Neural cell (in vitro differentiated cells): Measurements from ENCODE around the gene LRRC8E. TPM values are rescaled to one million over a fixed set of nuclear protein-coding genes. Genes with fewer than 3 reads are reported as not detected.

Experiments used
- H2AFZ ChIP-seq: fragments of 200-600, 300-800 bp; sonication (generic), shearing (Covaris generic); 2 replicates; pipeline ENCODE4 v1.6.0; 2014; ENCODE audit warnings: low read depth, mild to moderate bottlenecking, antibody characterized with exemption, low read length, moderate library complexity
- H3F3A ChIP-seq: fragments of 200-600 bp; shearing (Covaris generic); 2 replicates; pipeline ENCODE4 v1.6.1; 2016; ENCODE audit warnings: mild to moderate bottlenecking, moderate library complexity, mixed read lengths, antibody characterized with exemption, low read length; ENCODE audit not compliant: insufficient read depth, poor library complexity, severe bottlenecking
- H3K27ac ChIP-seq: fragments of 200-600, 300-800 bp; sonication (generic), shearing (Covaris generic); 2 replicates; pipeline ENCODE4 v1.5.1; 2014; ENCODE audit warnings: mild to moderate bottlenecking, low read length, moderate library complexity
- H3K27me3 ChIP-seq: fragments of 300-800, 200-600 bp; sonication (generic), shearing (Covaris generic); 2 replicates; pipeline ENCODE4 v1.6.0; 2014; ENCODE audit warnings: mild to moderate bottlenecking, low read depth, low read length, moderate library complexity; ENCODE audit not compliant: insufficient read depth
- H3K36me3 ChIP-seq: fragments of 300-800, 200-600 bp; sonication (generic), shearing (Covaris generic); 2 replicates; pipeline ENCODE4 v1.5.1; 2014; ENCODE audit warnings: mild to moderate bottlenecking, antibody characterized with exemption, low read length, moderate library complexity; ENCODE audit not compliant: insufficient read depth
- H3K4me2 ChIP-seq: fragments of 300-800, 200-600 bp; sonication (generic), shearing (Covaris generic); 2 replicates; pipeline ENCODE4 v1.6.0; 2014; ENCODE audit warnings: mild to moderate bottlenecking, low read length
- H3K4me3 ChIP-seq: fragments of 300-800, 200-600 bp; sonication (generic), shearing (Covaris generic); 2 replicates; pipeline ENCODE4 v1.5.1; 2014; ENCODE audit warnings: mild to moderate bottlenecking, low read length, moderate library complexity
- H3K79me2 ChIP-seq: fragments of 200-600 bp; shearing (Covaris generic); replicated peaks from 2 replicates; pipeline ENCODE4 v1.6.0; 2014; ENCODE audit warnings: mild to moderate bottlenecking, low read length, moderate library complexity; ENCODE audit not compliant: insufficient read depth
- H3K9ac ChIP-seq: fragments of 300-800, 200-600 bp; sonication (generic), shearing (Covaris generic); 2 replicates; pipeline ENCODE4 v1.6.1; 2016; ENCODE audit warnings: mild to moderate bottlenecking, low read length, mixed read lengths
- H3K9me2 ChIP-seq: fragments of 200-600 bp; shearing (Covaris generic); 2 replicates; pipeline ENCODE4 v1.6.1; 2016; ENCODE audit warnings: mild to moderate bottlenecking, low read length, mixed read lengths; ENCODE audit not compliant: insufficient read depth
- H3K9me3 ChIP-seq: fragments of 200-600, 300-800 bp; sonication (generic), shearing (Covaris generic); 2 replicates; pipeline ENCODE4 v1.6.1; 2016; ENCODE audit warnings: mild to moderate bottlenecking, mixed run types, low read length, moderate library complexity, mixed read lengths
- H4K20me1 ChIP-seq: fragments of 200-600 bp; shearing (Covaris generic); 2 replicates; pipeline ENCODE4 v1.6.1; 2016; ENCODE audit warnings: mild to moderate bottlenecking, mixed run types; ENCODE audit not compliant: insufficient read depth
- CTCF ChIP-seq: fragments of 450-650 bp; IDR thresholded peaks from 2 replicates; pipeline ENCODE4 v1.5.1; 2014; ENCODE audit warnings: antibody characterized with exemption, mild to moderate bottlenecking, moderate library complexity; ENCODE audit not compliant: poor library complexity, severe bottlenecking
- EP300 ChIP-seq: fragments of 450-650 bp; conservative IDR thresholded peaks from 2 replicates; pipeline ENCODE4 v1.6.1; 2014; ENCODE audit warnings: antibody characterized with exemption, mild to moderate bottlenecking, moderate library complexity; ENCODE audit not compliant: poor library complexity, severe bottlenecking
- EZH2 ChIP-seq: fragments of 200-600, 300-800 bp; shearing (Covaris generic), sonication (generic); IDR thresholded peaks from 2 replicates; pipeline ENCODE4 v1.6.1; 2014; ENCODE audit warnings: antibody characterized with exemption, low read length, borderline replicate concordance, mild to moderate bottlenecking; ENCODE audit not compliant: insufficient read depth, poor library complexity, severe bottlenecking
- MXI1 ChIP-seq: fragments of 450-650 bp; conservative IDR thresholded peaks from 2 replicates; pipeline ENCODE4 v1.6.1; 2014; ENCODE audit warnings: antibody characterized with exemption, mild to moderate bottlenecking; ENCODE audit not compliant: poor library complexity, severe bottlenecking
- POLR2AphosphoS5 ChIP-seq: IDR thresholded peaks from 2 replicates; pipeline ENCODE4 v1.6.1; 2012
- RAD21 ChIP-seq: fragments of 450-650 bp; conservative IDR thresholded peaks from 2 replicates; pipeline ENCODE4 v1.6.1; 2014; ENCODE audit warnings: antibody characterized with exemption, mild to moderate bottlenecking, moderate library complexity
- SMC3 ChIP-seq: fragments of 450-650 bp; conservative IDR thresholded peaks from 2 replicates; pipeline ENCODE4 v1.6.1; 2014; ENCODE audit warnings: antibody characterized with exemption, mild to moderate bottlenecking, moderate library complexity; ENCODE audit not compliant: poor library complexity
- TAF1 ChIP-seq: IDR thresholded peaks from 2 replicates; pipeline ENCODE4 v1.6.1; 2012; ENCODE audit warnings: low read depth
- polyA plus RNA-seq: library from polyadenylated mRNA; depleted of rRNA; stranded (reverse); fragments of >200 nt; gene quantifications from 2 replicates; pipeline ENCODE4 v1.2.3, GENCODE V29; 2014
- TF ChIP-seq, protein P1 (sequence below): IDR thresholded peaks from 2 replicates; pipeline ENCODE4 v1.6.1; 2012; ENCODE audit warnings: borderline replicate concordance

The LRRC8E gene
- polyA plus RNA-seq, 1 donor from 2014 or later, result not detected

GRCh38 chr19:7851623-7852500 is 36.4 kb upstream of the LRRC8E start:
- no peaks in the 10 kb centered on the region for H3K9me3 ChIP-seq
- TF ChIP-seq RAD21 (no peak), POLR2AphosphoS5 (no peak), EP300 (no peak), TAF1 (no peak), EZH2 (no peak), CTCF (no peak), MXI1 (no peak), SMC3 (no peak)
- TF ChIP-seq, protein P1, sequence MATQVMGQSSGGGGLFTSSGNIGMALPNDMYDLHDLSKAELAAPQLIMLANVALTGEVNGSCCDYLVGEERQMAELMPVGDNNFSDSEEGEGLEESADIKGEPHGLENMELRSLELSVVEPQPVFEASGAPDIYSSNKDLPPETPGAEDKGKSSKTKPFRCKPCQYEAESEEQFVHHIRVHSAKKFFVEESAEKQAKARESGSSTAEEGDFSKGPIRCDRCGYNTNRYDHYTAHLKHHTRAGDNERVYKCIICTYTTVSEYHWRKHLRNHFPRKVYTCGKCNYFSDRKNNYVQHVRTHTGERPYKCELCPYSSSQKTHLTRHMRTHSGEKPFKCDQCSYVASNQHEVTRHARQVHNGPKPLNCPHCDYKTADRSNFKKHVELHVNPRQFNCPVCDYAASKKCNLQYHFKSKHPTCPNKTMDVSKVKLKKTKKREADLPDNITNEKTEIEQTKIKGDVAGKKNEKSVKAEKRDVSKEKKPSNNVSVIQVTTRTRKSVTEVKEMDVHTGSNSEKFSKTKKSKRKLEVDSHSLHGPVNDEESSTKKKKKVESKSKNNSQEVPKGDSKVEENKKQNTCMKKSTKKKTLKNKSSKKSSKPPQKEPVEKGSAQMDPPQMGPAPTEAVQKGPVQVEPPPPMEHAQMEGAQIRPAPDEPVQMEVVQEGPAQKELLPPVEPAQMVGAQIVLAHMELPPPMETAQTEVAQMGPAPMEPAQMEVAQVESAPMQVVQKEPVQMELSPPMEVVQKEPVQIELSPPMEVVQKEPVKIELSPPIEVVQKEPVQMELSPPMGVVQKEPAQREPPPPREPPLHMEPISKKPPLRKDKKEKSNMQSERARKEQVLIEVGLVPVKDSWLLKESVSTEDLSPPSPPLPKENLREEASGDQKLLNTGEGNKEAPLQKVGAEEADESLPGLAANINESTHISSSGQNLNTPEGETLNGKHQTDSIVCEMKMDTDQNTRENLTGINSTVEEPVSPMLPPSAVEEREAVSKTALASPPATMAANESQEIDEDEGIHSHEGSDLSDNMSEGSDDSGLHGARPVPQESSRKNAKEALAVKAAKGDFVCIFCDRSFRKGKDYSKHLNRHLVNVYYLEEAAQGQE, result no peak
- no peaks in the 10 kb centered on the region for H3F3A ChIP-seq
- no peaks in the 10 kb centered on the region for H3K79me2 ChIP-seq
- H3K9ac ChIP-seq, result no peak overlapping the region
- H3K27ac ChIP-seq, result no peak overlapping the region
- no peak overlapping the region for H3K4me2 ChIP-seq
- no peak overlapping the region for H3K4me3 ChIP-seq
- no peak overlapping the region for H2AFZ ChIP-seq
- H4K20me1 ChIP-seq, result no peaks in the 10 kb centered on the region
- no peaks in the 10 kb centered on the region for H3K9me2 ChIP-seq
- H3K36me3 ChIP-seq, result no peaks in the 10 kb centered on the region
- H3K27me3 ChIP-seq, result no peaks in the 10 kb centered on the region

GRCh38 chr19:7852851-7853769 is 35.2 kb upstream of the LRRC8E start:
- Histone ChIP-seq H3K4me3 (no peak overlapping the region), H3K36me3 (no peaks in the 10 kb centered on the region), H3K4me2 (no peak overlapping the region), H3K9me2 (no peaks in the 10 kb centered on the region), H4K20me1 (no peaks in the 10 kb centered on the region), H3K9ac (no peak overlapping the region), H3K27me3 (no peaks in the 10 kb centered on the region), H3K79me2 (no peaks in the 10 kb centered on the region), H2AFZ (no peak overlapping the region), H3K9me3 (no peaks in the 10 kb centered on the region), H3F3A (no peaks in the 10 kb centered on the region), H3K27ac (no peak overlapping the region)
- TF ChIP-seq EP300 (no peak), EZH2 (no peak), SMC3 (peak; percentile 61), RAD21 (peak; percentile 72), CTCF (peak; percentile 79)
